ENCODE results near the gene PGM2L1.

Gene PGM2L1

GRCh38 chr11:74282421-74282820 is 115.8 kb downstream of the PGM2L1 start:
- TF ChIP-seq CTCF (conservative IDR thresholded peaks at IDR 0.05; ENCODE audit: low read depth, low read length) = no peak
- DNase-seq (ENCODE audit: low read depth) = no peak
- H3K4me3 ChIP-seq (ENCODE audit: low read length) = no peak overlapping the region

GRCh38 chr11:74280494-74280893 is 117.7 kb downstream of the PGM2L1 start:
- DNase-seq (ENCODE audit: low read depth) = no peak
- no peak for TF ChIP-seq CTCF (conservative IDR thresholded peaks at IDR 0.05; ENCODE audit: low read depth, low read length)
- H3K4me3 ChIP-seq (ENCODE audit: low read length) = no peak overlapping the region
